Calu3 (cell line): Measurements from ENCODE around the gene NGEF. TPM values are rescaled to one million over a fixed set of nuclear protein-coding genes. Genes with fewer than 3 reads are reported as not detected.

Source experiments
- BruUV-seq: library from RNA; stranded (reverse); fragments of 400-500 nt; replicated peaks from 2 replicates; lab custom pipeline; 2021; lab: Mats Ljungman, UMichigan
- CTCF ChIA-PET: fragments of 300-600 bp; sonication (Branson Sonifier 250); formaldehyde crosslinking; loops from one replicate; lab custom pipeline; 2022; ENCODE audit warnings: antibody characterized with exemption; lab: Charles Lee
- DNase-seq: peaks from one replicate; pipeline ENCODE4 v3.0.0; 2022
- H3K27ac Mint-ChIP-seq: one replicate; pipeline ENCODE4 v1.8.0; 2022; ENCODE audit warnings: mixed read lengths; ENCODE audit not compliant: unreplicated experiment
- H3K27me3 Mint-ChIP-seq: one replicate; pipeline ENCODE4 v1.8.0; 2022; ENCODE audit warnings: mixed read lengths; ENCODE audit not compliant: unreplicated experiment
- H3K36me3 Mint-ChIP-seq: one replicate; pipeline ENCODE4 v1.8.0; 2022; ENCODE audit warnings: mild to moderate bottlenecking, moderate library complexity, mixed read lengths; ENCODE audit not compliant: insufficient read depth, unreplicated experiment
- H3K4me1 Mint-ChIP-seq: one replicate; pipeline ENCODE4 v1.8.0; 2022; ENCODE audit warnings: mild to moderate bottlenecking, low read depth, mixed read lengths; ENCODE audit not compliant: unreplicated experiment
- H3K4me3 Mint-ChIP-seq: one replicate; pipeline ENCODE4 v1.8.0; 2022; ENCODE audit warnings: mild to moderate bottlenecking, low read depth, moderate library complexity, mixed read lengths; ENCODE audit not compliant: unreplicated experiment
- H3K9me3 Mint-ChIP-seq: one replicate; pipeline ENCODE4 v1.8.0; 2022; ENCODE audit warnings: low read depth, mixed read lengths; ENCODE audit not compliant: unreplicated experiment
- CTCF ChIP-seq: fragments of 200-600 bp; IDR thresholded peaks from one replicate; pipeline ENCODE4 v1.8.0; 2022; ENCODE audit warnings: antibody characterized with exemption; ENCODE audit not compliant: unreplicated experiment
- intact Hi-C: fragments of 100-400 bp; cut with micrococcal nuclease; formaldehyde crosslinking; loops from one replicate; pipeline ENCODE4 v1.10.0; 2022; ENCODE audit not compliant: unreplicated experiment
- total RNA-seq: library from RNA; stranded (reverse); gene quantifications from 2 replicates; pipeline ENCODE4 v1.2.3, GENCODE V29; 2022

Gene NGEF
- total RNA-seq, 1 experiment from 2014 or later: 1.7 TPM

DNA sequence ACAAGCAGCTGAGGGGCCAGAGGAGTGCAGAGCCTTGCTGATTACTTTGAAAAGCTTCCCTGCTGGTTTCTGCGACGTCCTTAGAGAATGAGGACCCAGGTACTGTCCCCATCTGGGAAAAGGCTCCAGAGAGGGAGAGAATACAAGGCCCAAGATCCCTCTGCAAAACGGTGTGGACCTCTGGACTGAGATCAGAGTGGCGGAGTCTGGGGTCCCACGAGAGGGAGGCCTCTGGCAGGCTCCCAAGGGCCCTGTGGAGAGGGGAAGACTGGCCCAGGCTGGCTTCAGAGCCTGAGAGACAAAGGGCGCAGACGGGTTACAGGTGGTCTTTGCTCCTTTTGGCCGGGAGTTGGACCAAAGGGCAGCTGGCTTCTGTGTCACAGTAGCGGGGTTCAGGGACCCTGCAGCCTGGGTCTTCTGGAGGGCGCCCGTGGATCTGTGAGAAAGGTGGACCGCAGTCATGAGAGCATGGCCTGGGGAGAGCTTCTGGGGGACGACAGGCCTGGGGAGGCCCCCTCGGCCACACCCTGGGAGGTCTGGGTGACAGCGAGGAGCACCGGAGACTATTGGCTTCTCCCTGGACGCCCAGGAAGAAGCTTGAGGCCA lies 142.2 kb downstream of the NGEF start:
- BruUV-seq: no TSS peak
- peak overlapping the region; percentile 2 for H3K27ac Mint-ChIP-seq
- H3K9me3 Mint-ChIP-seq: no peaks in the 10 kb centered on the region
- H3K36me3 Mint-ChIP-seq: peaks cover 15% of the 10 kb centered on the region
- CTCF ChIA-PET: no interaction called here
- no peak for TF ChIP-seq CTCF
- intact Hi-C loops: no loop called here
- peaks cover 18% of the 10 kb centered on the region for H3K4me1 Mint-ChIP-seq
- H3K4me3 Mint-ChIP-seq: no peak overlapping the region
- no peaks in the 10 kb centered on the region for H3K27me3 Mint-ChIP-seq
- no peak for DNase-seq

GRCh38 chr2:232870018-232870765 lies 142.9 kb downstream of the NGEF start, which contains the start of gene SNORC:
SNORC (plus strand) TSS chr2:232870264; CDS start chr2:232870342, 78 bp downstream.
- BruUV-seq: no TSS peak
- CTCF ChIA-PET: interaction anchor here (0.6 kb wide), 1 partner anchor 224 kb away, joined by 7 read pairs; no protein-coding TSS in a partner anchor
- H3K9me3 Mint-ChIP-seq: no peaks in the 10 kb centered on the region
- H3K4me1 Mint-ChIP-seq: peaks cover 14% of the 10 kb centered on the region
- H3K27me3 Mint-ChIP-seq: no peaks in the 10 kb centered on the region
- DNase-seq: no peak
- no peak within 1 kb of the TSS for H3K4me3 Mint-ChIP-seq
- intact Hi-C loops: no loop called here
- peak within 1 kb of the TSS; percentile 2 for H3K27ac Mint-ChIP-seq
- peaks cover 8% of the 10 kb centered on the region for H3K36me3 Mint-ChIP-seq
- no peak for TF ChIP-seq CTCF

GRCh38 chr2:232869138-232870017 lies 143.7 kb downstream of the NGEF start:
- no peak for DNase-seq
- Mint-ChIP-seq H3K27ac (no peak overlapping the region), H3K9me3 (no peaks in the 10 kb centered on the region), H3K4me1 (peaks cover 6% of the 10 kb centered on the region), H3K4me3 (no peak overlapping the region), H3K36me3 (peaks cover 4% of the 10 kb centered on the region), H3K27me3 (no peaks in the 10 kb centered on the region)
- no TSS peak for BruUV-seq
- no peak for TF ChIP-seq CTCF
- CTCF ChIA-PET: interaction anchor here (0.6 kb wide), 1 partner anchor 223 kb away, joined by 7 read pairs; no protein-coding TSS in a partner anchor
- intact Hi-C loops: no loop called here

- Mint-ChIP-seq H3K27me3 (no peaks in the 10 kb centered on the region), H3K4me3 (no peak overlapping the region), H3K36me3 (no peaks in the 10 kb centered on the region), H3K9me3 (no peaks in the 10 kb centered on the region), H3K27ac (no peak overlapping the region), H3K4me1 (no peaks in the 10 kb centered on the region)
- intact Hi-C loops: no loop called here
- BruUV-seq: no TSS peak
- TF ChIP-seq CTCF: no peak
- CTCF ChIA-PET: interaction anchor here (0.6 kb wide), 2 partner anchors 147 to 234 kb away, joined by 3 read pairs; no protein-coding TSS in a partner anchor
- DNase-seq: no peak
Measured at GRCh38 chr2:232866104-232866503, 147.0 kb downstream of the NGEF start.
